Glomerular visceral epithelial cell (primary cell): Measurements from ENCODE around the gene IKZF1.
A peak's percentile ranks its signal among the peaks of the same experiment; 100 is the strongest.

Source experiments
- DNase-seq: peaks from one replicate; pipeline ENCODE4 v3.0.0-alpha.2; 2016; ENCODE audit errors: extremely low spot score

Gene IKZF1

DNA sequence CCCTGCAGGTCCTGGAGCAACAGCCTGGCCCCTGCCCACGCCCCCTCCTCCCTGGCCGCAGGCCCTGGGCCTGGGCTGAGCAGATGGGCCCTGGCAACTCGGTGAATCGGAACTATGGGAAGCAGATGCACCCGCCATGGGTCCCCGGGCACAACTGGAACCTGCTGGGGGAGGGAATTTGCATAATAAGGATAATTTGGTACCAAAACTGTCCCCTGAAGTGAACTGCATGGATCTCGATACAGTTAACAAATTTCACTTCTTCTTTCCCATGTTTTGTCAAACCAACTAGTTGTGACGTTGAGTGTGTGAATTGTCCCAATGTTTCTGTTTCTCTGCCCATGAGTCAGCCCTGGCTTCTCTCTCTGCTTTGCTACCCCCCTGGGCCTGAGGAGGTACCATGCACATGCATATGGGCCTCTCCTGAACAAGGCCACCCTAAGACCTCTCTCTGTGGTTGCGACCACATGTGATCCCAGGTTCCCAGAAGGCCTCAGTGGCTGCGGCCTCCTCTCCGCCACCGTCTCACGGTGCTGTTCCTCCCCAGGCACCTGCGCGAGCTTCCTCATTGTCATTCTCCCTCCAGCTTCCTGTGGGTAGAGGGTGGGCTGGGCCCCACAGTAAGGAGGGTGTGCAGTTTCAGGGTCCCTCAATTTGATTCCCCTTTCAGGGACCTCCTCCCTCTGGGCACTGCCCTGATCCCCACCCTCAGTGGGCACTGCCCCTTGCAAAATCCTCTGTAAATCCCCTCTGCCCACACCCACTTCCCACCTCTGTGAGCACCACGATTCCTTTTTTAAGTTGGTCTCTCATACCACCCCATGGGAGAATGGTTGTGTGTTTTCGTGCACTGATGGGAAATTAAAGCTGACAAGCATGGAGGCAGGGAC, 105.6 kb downstream of the IKZF1 start:
- no peak for DNase-seq

DNA sequence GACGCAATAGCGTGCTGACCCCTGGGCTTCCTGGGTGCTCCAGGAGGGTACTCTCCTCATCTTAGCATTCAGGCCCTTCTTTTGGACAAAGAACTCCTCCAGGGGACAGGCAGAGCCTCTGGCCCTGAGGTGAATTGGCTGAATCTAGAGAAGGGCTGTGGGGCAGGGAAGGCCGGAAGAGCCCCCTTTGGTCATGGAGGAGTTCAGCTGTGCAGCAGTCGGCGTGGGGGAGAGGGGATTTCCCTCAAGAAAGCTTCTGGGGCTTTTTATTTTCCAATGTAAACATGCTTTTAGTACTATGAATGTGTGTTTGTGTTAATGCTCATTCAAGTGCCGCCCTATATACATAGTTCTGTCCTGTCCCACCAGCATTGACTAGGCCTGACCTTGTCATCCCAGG, 106.8 kb downstream of the IKZF1 start:
- no peak for DNase-seq

DNA sequence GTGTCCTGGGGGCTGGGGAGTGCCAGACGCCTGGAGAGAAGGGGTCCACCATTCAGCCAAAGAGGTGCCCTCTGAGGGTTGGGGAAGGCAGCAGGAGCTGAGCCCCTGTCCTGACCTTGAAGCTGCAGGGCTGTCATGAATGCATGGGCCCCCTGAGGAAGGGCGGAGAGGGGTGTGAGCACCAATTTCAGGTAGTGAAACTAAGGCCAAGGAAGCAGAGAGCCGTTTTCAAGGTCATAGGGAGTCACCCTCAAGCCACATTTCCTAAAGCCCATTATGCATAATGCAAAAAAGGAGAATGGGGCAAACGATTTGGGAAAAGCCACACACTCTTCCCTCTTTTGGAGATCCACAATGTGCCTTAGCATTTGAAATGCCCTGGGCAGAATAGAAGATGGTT, 108.5 kb downstream of the IKZF1 start:
- DNase-seq, result no peak

DNA sequence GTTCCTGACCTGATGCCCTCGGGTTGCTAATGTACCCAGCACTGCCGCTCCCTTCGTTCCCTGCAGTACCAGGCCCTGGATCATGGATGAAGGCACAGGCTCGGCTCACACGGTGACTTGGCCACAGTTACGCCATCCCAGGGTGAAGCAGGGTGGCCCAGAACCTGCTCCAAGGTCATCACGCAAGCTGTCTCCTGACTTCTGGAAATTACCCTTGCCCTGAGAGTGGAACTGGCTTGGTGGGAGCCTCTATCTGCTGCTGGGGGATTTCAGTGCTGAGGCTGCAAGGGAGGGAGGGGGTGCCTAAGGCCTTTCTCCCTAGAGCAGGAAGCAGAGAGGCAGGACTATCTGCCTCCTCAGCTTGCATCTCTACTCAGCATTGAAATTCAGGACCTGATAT, 109.0 kb downstream of the IKZF1 start:
- DNase-seq, result no peak

DNA sequence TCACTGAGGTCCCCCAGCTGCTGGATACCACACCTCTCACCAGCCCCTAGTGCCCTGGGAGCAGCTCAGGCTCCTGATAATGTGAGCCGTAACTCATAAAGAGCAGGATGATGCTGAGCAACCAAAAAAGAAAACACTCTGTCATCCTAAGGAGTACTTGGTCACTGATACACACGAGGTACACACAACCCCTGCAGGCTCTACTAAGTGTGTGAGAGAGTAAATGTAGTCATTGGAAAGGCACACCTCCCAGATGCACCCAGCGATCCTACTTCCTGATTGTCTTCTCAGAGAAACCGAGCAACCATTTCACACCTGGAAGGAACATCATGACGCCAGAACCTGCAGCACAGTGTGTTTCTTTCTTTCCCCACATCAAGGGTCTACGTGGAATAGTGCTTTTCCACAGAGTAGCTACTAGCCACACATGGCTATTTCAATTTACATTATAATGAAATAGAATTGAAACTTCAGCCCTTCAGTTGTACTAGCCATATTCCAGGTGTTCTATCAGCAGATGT, 111.4 kb downstream of the IKZF1 start:
- DNase-seq, result no peak

DNA sequence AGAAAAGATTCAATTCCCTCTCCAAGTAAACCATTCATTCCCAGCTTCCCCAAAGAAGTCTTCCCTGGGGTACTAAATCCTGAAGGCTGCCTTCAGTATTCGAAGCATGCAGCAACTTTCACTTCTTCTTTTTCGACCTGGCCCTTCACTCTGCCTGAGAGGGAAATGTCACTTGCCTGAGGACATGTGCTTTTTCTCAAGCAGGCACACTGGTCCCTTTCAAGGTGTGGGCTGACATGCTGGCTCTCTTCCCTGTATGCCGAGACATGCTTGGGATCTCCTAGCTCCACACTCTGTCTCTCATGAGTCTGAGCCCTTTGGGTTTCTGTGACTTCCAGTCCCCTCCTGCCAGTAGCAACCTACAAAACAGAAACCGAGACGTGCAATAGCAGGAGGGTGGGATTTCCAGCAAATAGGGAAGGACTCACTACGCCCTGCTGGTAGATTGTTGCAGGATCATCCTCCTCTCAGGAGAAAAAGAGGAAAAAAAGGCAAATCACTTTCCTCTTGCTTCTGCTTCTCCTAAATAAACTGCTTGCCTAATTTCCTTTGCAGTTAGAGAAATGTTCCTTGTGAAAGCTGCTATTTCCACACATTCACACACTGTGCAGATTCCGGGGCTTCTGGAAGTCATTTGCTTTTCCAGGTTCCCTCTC, 112.1 kb downstream of the IKZF1 start:
- DNase-seq, result no peak

DNA sequence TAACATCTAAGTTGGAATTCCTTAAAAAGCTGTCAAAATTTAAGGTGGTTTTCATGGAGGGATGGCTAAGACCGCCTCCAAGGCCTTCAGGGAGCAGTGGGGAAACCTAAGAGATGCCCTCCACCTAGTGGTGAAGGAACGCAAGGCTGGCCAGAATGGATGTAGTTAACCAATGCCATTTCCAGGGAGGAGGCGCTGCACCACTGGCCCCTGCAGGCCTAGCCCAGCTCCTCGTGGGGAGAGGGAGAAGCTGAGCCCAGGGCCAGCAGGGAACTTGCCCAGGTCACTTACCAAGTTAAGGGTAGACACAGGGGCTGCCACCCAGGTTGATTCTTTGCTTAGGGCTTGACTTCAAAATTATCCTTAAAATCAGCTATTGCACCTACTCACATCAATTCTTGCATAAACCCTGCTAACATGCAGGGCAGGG, 113.6 kb downstream of the IKZF1 start:
- peak; percentile 66 for DNase-seq

DNA sequence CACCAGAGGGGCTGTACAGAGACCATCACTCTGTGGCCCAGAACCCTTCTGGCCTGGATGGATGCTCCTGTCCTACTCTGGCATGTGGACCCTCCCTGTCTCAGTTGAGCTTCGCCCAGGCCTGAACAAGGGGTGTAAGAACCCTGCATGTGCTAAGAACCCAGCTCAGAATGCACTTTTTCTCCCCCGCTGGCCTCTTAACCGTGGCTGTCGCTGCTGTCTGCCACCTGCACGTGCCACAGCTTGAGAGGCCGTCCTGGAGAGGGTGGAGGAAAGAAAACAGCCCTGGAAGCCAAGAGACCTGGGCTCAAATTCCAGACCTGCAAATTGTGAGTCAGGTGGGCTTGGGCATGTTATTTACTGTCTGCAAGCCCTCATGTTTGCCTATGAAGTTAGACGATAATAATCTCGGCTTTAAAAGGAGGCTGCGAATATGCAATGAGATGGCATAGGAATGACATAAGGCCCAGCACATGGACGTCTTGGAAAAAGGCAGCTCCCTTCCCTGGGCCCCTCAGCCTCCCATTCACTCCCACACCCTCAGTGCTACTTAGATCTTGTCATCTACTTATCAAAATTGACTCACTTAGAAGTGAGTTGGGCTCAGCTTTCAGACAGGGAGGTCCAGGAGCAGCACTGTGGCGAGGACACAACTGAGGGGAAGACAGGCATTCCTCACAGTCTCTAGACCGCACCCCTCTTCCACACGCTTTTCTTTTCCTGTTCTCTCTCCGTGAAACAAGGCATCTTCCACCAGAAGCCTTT, 114.2 kb downstream of the IKZF1 start:
- no peak for DNase-seq

DNA sequence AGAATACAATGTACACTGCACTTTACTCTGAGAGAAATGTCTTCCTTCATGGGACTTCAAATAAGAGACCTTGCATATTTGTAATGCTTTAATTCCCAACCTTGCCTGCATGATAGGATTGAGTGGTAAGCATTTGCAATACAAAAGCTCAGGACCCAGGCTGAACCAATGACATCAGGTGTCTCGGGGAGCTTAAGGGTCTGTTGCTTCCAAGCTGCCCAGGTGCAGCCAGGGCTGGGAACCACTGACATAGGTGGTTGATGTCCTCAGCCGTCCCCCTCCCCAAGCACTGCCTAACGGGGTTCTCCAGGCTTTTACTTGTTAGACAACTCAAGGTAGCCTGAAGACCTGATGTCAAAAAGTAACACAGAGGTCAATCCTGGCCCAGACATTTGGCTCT, 116.5 kb downstream of the IKZF1 start:
- no peak for DNase-seq

DNA sequence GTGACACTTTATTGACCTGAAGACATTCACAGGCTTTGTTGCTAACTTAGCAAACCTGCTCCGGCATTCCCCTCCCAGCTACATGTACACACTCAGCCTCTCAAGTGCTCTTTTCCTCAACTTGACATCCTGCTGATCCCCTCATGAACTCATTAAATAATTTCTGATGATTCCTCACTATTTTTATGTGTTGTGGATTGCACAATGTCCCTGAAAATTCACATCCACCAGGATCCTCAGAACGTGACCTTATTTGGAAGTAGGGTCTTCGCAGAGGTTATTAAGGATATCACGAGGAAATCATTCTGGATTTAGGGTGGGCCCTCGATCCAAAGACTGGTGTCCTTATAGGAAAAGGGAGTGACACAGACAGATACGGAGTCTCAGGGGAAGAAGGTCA, 118.3 kb downstream of the IKZF1 start:
- DNase-seq, result no peak

DNA sequence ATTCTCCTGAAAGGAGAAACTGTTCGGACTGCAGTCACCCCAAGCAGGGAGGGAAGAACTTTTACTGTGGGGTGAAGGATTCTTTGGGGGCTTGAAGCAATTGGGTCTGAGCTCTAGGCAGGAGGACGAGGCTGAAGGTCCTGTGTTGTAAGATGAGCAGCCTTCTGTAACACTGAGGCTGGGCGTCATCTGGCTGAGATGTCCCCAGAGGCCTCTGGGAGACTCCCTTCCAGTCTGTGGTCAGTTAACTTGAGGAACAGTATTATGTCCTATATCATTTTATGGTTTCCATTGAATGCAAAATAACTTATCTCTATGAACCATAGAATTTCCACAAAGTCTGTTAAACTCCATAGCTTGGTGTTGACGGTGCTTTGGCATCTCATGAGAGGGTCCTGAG, 119.3 kb downstream of the IKZF1 start:
- DNase-seq, result no peak

DNA sequence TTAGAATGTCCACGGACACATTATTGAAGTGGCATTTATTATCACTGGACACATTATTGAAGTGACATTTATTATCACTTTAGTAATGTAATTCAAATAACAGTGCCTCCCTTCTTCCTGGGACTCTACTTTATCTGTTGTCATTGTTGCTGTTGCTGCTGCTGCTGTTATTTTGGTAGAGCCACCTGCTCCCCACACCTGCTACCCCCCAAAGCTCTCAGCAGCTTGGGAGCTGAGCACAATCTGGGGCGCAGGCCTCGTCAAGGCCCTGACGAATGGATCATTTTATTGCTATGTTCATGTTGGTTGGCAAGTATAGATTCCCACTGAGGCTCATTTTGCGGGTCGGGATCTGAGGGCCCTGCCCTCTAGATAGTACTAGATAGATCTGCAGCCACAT, 120.8 kb downstream of the IKZF1 start:
- DNase-seq, result no peak

DNA sequence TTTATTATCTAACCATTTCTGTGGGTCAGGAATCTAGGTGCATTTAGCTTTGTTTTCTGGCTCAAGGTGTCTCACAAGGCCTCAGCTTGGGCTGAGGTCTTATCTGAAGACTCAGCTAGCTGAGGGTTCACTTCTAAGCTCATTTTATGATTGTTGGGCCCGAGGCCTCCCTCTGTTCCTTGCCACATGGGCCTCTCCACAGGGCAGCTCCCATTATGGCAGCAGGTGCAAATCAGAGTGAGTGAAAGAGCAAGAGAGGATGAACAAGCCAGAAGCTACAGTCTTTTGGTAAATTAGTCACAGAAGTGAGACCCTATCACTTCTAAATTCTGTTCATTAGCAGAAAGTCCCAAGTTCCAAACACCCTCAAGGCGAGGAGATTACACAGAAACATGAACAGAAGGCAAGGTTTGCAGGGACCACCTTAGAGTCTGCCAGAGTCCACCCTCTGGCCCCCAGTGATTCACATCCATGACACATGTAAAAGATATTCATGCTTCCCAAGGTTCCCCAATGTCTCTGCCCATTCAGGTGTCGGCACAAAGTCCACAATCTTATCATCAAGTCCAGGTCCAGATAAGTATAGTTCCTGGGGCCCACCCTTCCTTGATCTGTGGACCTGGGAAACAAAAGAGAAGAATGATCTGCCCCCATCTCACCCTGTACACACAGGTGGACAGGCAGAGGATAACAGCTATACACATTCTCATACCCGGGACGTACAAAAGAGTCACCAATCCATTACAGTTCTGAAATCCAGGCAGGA, 121.9 kb downstream of the IKZF1 start:
- DNase-seq, result no peak

DNA sequence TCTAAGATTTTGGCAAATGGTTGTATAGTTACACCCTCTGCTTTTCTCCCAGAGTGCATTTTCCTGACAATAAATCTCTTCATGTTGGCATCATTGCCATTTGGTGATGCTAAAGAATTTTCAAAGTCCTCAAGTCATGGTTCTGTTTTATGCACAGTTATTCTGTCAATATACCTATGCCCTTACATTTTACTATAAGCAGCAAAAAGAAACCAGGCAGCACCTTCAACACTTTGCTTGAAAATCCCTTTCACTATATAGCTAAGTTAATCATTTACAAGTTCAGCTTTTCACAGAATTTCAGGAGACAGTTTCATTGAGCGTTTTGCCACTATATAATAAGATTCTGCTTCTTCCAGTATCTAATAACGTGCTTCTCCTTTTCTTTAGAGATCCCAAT, 123.0 kb downstream of the IKZF1 start:
- no peak for DNase-seq

DNA sequence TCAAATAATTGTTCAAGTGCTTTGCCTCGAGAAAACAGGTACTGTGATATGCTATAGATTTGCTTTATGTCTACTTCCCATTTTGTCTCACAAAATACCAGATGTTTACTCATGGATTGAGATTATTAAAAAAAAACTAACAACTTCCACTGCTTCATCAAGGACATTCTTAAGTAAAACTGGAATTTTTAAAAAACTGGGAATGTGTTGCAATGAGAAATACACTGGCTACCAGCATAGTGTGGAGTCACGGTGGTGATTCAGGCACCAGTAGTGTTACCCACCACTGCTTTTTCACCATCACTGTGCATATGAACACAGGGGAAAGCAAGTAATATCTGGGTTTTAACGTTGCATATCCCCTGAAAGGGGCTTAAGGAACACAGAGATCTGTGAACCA, 124.4 kb downstream of the IKZF1 start:
- no peak for DNase-seq

DNA sequence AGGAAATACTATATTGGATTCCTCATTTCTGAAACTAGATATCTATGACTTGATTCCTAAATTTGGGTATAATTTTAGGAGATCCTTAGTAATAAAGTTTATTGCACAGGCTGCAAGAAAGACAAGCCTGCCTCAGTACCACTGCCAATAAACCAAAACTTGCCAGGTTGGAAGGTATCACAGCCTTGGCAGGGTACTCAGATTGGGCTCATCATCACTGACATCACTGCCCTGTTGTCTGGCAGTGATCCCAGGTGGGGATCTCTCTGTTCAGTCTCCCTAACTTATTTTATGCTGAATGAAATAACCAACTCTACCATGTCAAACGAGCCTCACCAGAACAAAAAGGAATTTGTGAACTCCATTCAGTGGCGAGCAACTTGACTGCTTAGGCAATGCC, 126.8 kb downstream of the IKZF1 start:
- no peak for DNase-seq

DNA sequence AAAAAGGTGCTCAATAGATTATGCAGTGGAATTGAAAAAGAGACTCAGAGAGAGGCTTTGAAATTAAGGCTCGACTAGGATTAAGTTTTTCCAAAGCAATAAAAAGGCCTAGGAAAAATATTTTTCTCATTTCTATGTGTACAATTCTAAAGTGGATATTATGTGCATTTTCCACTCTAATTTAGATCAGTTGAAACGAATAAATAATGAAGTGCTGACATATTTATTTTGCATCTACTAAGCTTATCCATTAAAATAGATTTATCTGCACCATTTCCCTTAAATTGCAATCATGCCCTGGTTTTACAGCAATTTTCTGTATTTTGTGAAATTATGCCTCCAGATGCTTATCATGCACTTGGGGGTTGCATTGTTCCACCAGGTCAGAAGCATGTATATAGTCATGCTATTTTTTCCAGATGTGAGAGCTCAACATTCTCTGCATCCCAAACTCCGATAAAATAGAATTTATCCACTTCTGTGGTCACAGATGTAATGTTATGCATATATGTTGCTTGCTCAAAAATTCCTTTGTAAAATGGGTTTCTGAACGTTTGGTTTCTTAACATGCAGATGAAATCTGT, 127.3 kb downstream of the IKZF1 start:
- DNase-seq, result no peak

DNA sequence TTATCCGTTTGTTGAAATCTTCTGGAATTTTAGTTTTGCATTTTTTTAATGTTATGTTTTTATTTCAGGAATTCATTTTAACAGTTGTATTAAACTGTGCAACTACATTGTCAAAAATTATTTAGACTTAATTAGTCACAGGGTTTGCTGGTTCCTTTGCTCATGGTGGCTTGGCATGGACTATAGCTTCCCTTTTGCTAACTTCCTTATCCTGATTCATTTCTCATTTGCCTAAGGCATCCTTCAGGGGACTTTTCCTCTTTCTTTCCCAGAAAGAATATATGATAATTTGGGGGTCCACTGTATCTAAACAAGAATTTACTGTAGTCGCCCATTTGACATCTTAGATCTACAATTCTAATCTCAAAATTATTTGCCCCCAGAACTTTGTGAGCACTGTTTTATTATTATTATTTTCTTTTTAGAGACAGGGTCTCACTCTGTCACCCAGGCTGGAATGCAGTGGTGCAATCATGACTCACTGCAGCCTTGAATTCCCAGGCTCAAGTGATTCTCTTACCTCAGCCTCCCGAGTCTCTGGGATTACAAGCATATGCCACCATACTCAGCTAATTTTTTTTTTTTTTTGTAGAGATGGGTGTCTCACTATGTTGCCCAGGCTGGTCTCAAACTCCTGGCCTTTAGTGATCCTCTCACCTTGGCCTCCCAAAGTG, 131.8 kb downstream of the IKZF1 start:
- peak; percentile 56 for DNase-seq

DNA sequence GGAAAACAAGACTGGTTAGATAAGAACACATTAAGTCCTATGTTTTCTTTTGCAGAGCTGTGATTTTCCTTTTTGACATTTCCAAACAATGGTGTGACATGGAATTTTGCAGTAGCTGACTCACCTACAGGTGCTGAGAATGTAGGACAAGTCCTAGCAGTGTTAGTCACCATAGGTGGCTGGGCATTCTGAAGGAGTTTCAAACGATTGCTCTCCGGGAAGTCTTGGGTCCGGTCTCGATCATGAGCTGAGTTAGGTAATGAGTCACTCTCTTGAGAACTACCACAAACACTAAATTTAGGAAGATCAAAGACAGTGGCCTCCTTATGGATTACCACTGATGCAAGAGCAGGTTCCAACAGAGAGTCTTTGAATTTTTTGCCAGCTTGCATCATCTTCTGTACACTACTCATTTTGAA, 142.0 kb downstream of the IKZF1 start:
- DNase-seq, result peak; percentile 81

DNA sequence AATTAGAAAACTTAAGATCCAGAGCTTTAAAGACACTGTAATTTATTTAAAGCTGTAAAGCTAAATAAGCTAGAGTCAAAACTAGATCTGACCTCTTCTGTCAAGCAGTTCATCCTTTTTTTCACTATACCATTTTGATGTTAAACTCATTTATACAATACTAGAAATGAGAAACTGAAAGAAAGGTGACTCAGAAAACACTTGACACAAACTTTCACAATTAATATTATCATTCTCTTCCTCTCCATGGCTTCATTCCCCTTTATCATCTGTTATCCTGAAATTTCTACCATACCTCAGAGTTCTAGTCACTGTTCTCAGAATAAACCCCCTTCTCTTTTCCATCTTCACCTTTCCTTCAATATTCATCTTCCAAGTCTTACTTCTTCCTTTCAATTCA, 144.3 kb downstream of the IKZF1 start:
- DNase-seq, result no peak

DNA sequence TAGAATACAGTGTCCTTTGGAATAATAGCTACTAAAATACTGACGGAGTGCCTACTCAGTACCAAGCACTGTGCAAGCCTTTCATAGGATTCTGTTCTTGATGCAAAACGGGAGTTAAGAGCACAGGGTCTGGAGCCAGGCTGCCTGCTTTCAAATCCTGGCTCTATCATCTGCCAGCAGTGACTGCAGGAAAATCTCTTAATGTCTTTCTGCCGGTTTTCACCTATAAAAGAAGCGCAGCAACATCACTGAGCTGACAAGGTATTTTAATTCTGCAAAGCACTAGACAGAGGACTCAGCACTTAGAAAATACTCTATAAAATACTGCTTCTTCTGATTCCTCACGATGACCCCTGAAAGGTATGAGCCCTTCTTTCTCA, 145.0 kb downstream of the IKZF1 start:
- no peak for DNase-seq
